ENCODE measurements around the gene PAK4.

GRCh38 chr19:39084732-39085080 is 40.9 kb upstream of the PAK4 start:
- TF ChIP-seq NFE2L1 (CRISPR knock-in tag; IDR thresholded peaks at IDR 0.05; ENCODE audit: borderline replicate concordance) (no peak), CTCF (CRISPR knock-in tag; IDR thresholded peaks at IDR 0.05) (no peak), EZH2 (conservative IDR thresholded peaks at IDR 0.05; ENCODE audit: low read depth, low read length) (no peak), ZBTB43 (CRISPR knock-in tag; conservative IDR thresholded peaks at IDR 0.05) (no peak), MAFK (conservative IDR thresholded peaks at IDR 0.05 in 1 of 2, IDR thresholded peaks at IDR 0.05 in 1 of 2; ENCODE audit: low read length in 2 of 2) (no peak)

Data from HepG2 (cell line).